ENCODE measurements around the gene REEP5.

- TF ChIP-seq CTCF (conservative IDR thresholded peaks at IDR 0.05; ENCODE audit: low read depth, low read length) (no peak), EZH2phosphoT487 (IDR thresholded peaks at IDR 0.05; ENCODE audit: borderline replicate concordance, low read length) (no peak), EZH2 (IDR thresholded peaks at IDR 0.05; ENCODE audit: low read length, unreplicated experiment) (no peak)
Measured at GRCh38 chr5:112847306-112847705, 74.7 kb downstream of the REEP5 start.
